ENCODE measurements around the gene TAB2.
"Not testable (repeated sequence)": the region's sequence is repeated elsewhere in the genome, so short reads cannot be mapped to it uniquely, and the experiment has no call there.

Gene TAB2

DNA sequence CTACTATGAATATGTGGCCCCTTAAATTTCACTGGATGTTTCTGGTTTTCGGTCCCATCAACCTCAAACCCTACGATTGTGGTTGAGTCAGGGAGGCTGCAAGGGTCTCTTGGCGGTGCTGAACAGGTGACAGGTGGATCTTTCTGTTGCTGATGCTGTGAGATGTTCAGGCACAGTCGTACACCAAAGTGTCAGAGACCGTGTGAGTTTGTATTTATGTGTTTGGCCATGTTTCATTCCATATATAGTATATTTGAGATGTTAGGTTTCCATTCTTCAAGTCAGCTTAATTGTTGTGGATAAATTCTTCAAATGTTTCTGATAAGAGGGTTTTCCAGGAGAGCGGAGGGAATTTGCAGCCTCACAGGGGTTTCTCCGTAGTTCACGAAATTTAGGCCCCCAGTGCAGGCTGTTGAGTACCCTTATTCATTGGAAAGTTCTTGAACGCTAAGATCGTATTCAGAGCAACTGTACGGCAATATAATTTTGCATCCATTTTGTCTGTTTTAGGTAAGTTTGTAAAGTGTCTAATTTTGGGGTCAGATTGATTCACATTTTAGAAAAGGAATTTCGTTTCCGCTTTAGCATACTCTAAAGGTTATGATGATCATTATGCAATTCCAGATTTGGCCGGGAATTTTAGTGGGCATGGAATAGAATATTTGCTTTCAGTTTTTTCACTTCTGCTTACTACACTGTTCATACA is 1.2 kb downstream of the TAB2 start:
- TF ChIP-seq, protein P1, sequence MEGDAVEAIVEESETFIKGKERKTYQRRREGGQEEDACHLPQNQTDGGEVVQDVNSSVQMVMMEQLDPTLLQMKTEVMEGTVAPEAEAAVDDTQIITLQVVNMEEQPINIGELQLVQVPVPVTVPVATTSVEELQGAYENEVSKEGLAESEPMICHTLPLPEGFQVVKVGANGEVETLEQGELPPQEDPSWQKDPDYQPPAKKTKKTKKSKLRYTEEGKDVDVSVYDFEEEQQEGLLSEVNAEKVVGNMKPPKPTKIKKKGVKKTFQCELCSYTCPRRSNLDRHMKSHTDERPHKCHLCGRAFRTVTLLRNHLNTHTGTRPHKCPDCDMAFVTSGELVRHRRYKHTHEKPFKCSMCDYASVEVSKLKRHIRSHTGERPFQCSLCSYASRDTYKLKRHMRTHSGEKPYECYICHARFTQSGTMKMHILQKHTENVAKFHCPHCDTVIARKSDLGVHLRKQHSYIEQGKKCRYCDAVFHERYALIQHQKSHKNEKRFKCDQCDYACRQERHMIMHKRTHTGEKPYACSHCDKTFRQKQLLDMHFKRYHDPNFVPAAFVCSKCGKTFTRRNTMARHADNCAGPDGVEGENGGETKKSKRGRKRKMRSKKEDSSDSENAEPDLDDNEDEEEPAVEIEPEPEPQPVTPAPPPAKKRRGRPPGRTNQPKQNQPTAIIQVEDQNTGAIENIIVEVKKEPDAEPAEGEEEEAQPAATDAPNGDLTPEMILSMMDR (IDR thresholded peaks at IDR 0.05; ENCODE audit: extremely low read depth, missing control alignments), result no peak
- no peak for DNase-seq (ENCODE audit: low spot score)

DNA sequence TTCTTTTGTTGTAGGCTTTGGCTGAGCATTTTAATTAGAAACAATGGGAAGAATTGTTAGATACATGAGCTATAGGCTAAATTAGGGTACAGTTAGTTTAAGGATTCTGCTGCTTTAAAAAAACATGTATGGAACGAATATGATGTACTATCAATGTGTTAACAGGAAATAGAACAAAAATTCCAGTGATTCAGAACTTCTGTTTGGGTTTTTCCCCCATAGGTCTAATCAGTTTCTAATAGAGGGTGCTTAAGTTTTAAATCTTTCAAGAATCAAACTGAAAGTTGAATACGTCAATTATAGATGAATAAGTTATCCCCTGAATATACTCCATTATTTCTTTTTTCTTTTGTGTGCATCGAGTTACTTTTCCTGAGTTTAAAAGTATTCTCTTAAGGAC is 1.9 kb downstream of the TAB2 start:
- TF ChIP-seq, protein P1 (IDR thresholded peaks at IDR 0.05; ENCODE audit: extremely low read depth, missing control alignments), result no peak
- no peak for DNase-seq (ENCODE audit: low spot score)

DNA sequence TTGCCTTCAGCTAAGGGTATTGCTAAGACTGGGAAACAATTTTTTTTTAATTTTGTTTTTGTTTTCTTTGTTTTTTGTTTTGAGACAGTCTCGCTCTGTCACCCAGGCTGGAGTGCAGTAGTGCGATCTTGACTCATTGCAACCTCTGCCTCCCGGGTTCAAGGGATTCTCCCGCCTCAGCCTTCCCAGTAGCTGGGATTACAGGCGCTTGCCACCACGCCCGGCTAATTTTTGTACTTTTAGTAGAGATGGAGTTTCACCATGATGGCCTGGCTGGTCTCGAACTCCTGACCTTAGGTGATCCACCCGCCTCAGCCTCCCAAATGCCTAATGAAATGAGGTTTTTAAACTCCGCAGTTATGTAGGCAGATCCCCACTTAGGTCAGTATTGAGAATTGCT is 2.5 kb downstream of the TAB2 start:
- not testable (repeated sequence) for DNase-seq (ENCODE audit: low spot score)

DNA sequence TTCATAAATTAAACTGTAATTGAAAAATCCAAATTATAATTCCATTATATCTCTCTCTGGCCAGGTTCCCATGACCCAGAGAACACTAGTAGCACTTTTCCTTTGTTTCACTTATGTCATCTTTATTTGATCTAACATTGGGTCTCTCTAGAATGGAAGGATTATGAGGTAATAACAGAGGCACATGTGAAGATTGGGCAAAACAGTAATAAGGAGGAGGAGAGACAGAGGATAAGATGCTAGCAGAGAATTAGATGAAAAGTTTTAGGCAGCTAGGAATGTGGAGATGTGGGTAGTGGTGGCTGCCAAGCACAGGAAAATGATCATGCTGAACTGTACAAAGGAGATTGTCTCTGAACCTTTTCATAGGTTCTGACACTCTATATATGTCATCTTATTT is 3.3 kb downstream of the TAB2 start:
- DNase-seq (ENCODE audit: low spot score), result no peak
- TF ChIP-seq, protein P1 (IDR thresholded peaks at IDR 0.05; ENCODE audit: extremely low read depth, missing control alignments), result no peak

DNA sequence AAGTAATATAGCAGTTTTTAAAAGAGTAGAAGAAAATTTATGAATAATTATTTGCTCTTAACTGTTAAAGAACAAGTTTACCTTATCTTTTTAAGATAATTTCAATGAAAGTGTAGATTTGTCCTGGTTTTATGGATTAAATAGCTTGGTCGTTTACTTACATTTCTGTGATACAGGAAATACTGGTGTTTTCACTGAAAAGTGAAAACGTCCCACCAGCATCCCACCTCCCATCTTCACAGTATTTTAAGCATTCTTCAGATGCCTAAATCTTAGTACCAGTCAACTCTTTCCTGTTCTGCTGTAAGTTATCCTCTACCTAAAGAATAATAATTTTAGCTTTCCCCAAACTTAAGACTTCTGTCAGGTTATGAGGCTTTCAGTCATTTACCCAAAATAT is 5.8 kb downstream of the TAB2 start:
- DNase-seq (ENCODE audit: low spot score), result no peak
- TF ChIP-seq, protein P1 (IDR thresholded peaks at IDR 0.05; ENCODE audit: extremely low read depth, missing control alignments), result no peak

DNA sequence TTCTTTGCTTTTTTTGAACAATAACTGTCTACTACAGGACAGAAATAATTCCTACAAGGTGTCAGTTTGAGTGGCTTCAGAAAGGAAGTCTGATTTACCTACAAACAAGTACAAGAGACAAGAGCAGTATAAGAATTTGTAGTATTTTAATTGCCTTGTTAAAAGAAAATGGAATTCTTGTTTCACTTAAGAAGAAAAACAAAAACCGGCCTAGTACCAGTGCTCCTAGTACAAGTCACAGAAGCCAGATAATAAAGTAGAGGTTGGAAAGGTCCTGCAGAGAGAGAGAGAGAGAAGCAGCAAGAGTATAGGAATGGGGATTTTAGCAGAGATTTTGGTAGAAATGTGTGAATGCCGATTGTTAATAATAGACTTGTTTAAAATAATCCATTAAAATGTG is 6.4 kb downstream of the TAB2 start:
- TF ChIP-seq, protein P1 (IDR thresholded peaks at IDR 0.05; ENCODE audit: extremely low read depth, missing control alignments), result no peak
- no peak for DNase-seq (ENCODE audit: low spot score)

DNA sequence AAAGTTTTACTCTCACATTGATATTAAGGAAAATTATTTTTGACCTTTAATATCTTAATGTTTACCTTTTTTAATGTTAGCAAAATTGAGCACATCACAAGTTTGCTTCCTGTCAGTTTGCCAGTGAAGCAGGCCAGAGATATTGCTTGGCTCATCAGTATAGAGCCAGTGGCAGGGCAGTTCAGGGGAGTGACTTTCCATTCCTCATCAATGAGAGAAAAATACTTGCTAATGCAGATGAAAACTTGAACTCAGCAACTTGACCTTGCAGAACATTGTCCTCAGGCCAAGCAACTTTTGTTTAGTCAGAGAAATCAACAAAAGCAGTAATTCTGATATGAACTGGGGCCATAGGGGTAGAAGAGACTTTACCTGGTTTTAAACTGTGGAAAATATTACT is 6.9 kb downstream of the TAB2 start:
- no peak for DNase-seq (ENCODE audit: low spot score)
- TF ChIP-seq, protein P1 (IDR thresholded peaks at IDR 0.05; ENCODE audit: extremely low read depth, missing control alignments), result no peak

DNA sequence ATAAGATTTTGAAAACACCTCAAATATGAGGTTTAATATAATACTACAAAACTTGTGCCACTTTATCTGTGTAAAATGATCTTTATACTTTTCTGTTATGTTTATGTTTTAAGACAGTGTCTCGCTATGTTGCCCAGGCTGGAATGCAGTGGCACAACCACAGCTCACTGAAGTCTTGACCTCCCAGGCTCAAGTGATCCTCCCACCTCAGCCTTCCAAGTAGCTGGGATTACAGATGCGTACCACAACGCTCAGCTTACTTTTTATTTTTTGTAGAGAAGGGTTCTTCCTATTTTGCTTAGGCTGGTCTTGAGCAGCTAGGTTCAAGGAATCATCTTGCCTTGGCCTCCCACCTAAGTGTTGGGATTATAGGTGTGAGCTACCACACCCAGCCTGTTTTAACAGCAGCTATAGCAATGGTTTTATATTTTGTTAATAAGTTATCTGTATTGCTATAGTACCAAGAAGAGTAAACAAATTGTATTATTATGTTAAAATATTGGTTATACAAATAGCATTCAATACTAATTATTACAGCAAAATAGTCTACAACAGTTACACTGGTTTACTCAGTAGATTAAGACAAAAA is 8.2 kb downstream of the TAB2 start:
- TF ChIP-seq, protein P1 (IDR thresholded peaks at IDR 0.05; ENCODE audit: extremely low read depth, missing control alignments), result no peak
- DNase-seq (ENCODE audit: low spot score), result no peak

All from GM20000 (cell line).